Fibroblast of skin of left biceps (primary cell): ENCODE measurements around the gene QSOX2.
A peak's percentile ranks its signal among the peaks of the same experiment; 100 is the strongest.

Source experiments
- DNase-seq, 2 experiments: peaks; one replicate each; pipeline ENCODE4 v3.0.0-alpha.2; 2013; ENCODE audit warnings: low read depth in 2 of 2

Gene QSOX2

DNA sequence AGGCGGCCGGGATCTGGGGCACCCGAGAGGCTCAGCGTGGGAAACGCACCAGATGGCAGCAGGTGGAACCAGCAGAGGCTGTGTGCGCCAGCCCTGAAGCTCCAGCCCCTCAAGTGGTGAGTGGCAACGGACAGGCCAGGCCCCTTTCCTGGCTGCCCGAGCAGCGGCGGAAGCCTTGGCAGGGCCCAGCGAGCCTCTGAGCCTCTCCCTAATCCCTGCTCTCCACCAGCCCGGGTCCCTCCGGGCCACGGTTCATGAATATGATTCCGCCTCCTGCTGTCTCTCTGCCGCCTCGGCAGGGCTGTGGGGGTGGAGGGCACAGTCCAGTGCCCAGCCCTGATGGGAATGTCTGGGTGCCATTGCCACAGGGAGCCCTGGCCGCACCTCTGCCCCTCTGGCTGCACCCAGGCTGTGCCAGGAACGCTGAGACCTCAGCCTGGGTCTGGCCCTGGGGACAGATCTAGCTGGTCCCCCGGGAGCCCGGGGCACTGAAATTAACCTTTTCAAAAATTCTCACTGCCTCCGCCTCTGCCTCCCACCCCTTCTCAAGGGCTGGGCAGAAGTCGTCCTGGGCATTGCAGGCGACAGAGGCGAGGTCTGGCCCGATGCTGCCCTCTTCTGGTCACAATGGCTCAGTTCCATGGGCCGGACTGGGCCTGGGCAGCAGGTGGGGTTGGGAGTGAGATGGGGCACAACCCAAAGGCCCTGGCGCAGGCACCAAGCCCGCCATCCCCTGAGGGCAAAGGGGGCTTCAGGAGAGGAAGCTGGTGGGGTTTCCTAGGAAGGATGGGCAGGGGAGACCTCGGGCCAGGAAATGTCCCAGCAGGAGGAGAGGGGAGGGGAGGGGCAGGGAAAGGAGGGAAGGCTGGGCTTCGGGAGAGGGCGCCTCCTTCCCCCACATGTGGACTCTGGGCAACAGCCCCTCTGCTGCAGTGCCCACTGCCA is 38.0 kb upstream of the QSOX2 start:
- DNase-seq: peak; percentile 4 to 6

DNA sequence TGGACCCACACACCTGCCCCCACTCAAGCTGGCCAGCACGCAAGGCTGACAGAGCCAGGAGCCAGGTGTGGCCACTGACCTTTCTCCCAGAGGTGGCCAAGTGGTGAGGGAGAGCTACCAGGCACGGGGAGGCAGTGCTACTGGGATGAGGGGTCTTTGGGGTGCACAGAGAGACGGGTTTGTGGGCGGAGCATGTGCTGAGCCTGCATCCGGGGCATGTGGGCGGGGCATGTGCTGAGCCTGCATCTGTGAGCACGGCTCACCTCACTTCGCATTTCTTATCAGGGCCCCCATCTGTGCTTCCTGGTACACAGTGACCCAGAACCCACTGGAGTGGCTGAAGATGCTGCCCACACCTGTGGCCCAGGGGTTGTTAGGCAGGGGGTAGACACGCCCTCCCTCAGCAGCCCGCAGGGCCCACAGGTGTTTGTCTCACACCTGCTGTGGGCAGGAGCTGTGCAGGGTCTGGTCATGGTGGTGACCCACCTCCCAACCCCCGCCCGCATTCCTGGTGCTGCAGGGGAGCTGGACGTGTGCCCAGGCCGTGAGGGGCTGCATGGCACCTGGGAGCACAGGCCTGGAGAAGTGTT is 36.8 kb upstream of the QSOX2 start:
- no peak for DNase-seq

DNA sequence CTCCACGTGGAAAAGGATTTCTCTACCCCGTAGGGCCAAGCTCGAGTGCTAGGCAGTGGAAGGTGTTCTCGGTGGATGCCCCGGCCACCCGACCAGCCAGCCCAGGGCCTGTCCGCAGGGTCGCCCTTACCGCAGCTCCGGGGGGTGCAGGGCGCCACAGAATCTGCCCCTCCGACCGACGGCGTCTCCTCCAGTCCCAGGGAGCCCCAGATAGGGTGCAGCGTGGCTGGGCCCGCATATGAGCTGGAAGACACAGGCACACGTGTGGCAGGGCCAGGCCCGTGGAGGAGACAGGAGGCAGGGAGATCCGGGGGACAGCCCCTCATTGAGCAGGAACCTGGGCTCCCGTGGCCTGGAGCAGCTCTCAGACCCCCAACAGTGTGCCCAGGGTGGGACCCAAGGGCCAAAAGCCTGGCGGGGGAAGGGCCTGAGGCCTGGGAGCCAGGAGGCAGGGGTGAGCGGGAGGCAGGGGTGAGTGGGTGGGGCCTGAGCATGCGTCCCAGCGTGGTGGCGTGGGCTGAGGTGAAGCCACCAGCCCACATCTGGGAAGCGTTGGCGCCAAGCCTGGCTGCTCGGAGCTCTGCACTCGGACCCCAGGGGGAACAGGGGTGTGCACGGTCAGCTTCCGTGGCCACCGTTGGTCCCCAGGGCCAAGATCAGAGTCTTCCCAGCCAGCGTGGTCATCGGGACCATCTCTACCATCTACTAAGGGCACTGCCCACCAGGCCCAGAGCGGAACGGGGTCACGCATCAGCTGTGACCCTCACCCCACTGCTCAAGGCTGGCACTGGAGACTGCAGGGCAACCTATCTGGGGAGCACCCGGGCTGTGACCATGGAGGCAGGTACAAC is 36.0 kb upstream of the QSOX2 start:
- DNase-seq: no peak

DNA sequence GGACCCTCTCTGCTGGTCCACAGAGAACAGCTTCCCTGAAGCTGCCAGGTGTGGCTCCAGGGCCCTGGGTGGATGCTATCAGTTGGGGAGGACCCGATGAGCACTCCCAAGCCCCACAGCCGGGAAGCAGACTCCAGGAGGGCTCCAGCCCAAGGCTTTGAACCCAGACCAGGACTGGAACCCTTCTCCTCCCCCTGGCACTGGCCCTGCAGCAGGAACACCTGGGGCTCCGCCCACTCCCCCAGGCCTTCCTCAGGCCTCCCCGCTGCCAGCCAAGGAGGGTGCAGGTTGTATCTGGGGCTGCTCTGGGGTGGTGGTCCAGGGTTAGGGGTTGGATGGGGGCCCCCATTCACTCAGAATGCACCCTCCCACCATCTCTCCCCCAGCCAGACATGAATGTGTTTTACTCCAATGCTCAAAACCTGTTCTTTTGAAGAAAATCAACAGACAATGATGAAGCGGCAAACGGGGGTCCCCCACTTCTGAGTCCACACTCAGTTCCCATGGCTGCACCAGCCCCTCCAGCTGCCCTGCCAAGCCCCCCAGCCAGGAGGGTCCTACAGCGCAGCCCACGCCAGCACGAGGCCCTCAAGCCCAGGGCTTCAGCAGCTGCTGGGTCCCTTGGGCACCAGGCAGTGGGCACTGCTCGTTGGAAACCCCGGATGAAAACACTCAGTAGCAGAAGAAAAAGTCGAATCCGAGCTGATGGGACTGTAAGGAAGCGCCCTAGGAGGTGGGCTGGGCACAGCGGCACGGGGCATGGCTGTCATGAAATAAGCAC is 35.1 kb upstream of the QSOX2 start:
- DNase-seq: no peak

DNA sequence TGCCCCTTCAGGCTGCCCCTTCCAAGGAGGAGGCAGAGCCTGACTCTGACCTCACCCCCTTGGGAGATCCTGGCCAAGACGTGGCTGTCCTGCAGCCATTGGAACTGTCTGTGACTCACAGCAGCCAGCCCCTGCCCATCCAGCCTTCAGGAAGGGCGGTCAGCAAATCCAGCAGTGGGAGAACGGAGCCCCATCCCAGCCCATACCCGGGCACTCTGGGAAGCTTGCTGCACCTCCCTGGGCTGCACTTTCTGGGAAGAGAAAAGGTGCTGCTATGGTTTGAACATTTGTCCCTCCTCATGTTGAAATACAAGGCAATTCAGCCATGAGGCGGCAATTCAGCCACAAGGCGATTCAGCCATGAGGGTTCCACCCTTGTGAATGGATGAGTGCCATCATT is 33.9 kb upstream of the QSOX2 start:
- DNase-seq: no peak

DNA sequence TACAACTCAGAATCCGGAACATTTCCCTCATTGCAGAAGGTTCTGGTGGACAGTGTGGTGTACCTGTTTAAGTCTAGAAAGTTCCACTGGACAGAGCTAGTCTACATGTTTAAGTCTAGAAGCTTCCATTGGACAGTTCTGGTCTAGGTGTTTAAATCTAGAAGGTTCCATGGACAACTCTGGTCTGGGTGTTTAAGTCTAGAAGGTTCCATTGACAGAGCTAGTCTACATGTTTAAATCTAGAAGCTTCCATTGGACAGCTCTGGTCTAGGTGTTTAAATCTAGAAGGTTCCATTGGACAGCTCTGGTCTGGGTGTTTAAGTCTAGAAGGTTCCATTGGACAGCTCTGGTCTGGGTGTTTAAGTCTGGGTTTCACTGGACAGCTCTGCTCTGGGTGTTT is 33.3 kb upstream of the QSOX2 start:
- no peak for DNase-seq

DNA sequence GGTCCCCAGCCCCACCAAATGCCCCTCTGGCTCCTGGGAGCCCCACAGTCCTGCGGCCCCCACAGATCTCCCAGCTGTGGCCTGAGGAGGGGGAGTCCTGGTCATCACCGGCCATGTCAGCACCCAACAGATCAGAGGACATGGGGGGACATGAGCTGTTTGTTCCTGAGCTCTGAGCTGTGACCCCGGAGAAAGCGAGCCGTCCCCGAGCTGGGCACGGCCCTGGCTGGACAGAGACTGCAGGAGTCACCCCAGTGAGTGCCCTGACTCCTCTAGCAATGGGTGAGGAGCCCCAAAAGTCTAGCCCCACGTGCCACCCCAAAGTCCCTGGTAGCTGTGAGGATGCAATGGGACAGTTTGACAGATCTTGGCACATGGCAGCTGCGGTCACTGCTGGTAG is 32.6 kb upstream of the QSOX2 start:
- DNase-seq: no peak

DNA sequence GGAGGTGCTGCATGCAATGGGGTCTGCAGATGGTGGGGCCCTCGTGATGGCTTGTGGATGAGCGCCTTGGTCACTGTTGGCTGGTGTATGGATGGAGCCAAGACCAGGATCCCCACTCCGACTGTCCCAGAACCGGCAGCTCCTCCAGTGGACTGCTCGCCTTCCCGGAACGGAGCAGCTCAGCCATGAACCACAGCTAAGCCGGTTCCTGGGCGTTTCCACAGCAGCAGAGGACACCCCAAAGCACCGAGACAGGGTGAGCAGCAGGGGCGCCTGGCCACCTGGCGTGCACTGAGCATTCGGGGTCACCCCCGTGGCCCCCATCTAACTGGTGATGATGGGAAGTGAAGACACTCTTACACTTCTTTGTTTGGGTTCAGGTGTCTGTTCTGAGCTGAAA is 32.1 kb upstream of the QSOX2 start:
- no peak for DNase-seq

DNA sequence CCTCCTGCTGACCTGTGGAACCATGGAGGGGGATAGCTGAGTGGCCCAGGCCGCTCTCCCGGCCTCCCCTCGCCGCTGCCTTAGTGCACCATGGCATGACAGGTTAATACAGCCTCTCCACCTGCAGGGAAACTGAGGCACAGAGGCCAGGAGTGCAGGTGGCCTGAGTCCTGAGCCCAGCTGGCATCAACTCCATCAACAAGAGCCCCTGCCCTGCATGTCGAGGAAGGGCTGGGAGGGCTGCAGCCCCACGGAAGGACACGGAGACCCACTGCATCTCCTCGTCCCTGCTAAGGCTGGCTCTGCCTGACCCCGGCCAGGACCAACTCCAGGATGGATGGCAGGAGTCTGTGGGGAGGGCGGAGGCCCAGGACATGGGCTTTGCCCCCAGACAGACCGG is 31.1 kb upstream of the QSOX2 start:
- DNase-seq: no peak

DNA sequence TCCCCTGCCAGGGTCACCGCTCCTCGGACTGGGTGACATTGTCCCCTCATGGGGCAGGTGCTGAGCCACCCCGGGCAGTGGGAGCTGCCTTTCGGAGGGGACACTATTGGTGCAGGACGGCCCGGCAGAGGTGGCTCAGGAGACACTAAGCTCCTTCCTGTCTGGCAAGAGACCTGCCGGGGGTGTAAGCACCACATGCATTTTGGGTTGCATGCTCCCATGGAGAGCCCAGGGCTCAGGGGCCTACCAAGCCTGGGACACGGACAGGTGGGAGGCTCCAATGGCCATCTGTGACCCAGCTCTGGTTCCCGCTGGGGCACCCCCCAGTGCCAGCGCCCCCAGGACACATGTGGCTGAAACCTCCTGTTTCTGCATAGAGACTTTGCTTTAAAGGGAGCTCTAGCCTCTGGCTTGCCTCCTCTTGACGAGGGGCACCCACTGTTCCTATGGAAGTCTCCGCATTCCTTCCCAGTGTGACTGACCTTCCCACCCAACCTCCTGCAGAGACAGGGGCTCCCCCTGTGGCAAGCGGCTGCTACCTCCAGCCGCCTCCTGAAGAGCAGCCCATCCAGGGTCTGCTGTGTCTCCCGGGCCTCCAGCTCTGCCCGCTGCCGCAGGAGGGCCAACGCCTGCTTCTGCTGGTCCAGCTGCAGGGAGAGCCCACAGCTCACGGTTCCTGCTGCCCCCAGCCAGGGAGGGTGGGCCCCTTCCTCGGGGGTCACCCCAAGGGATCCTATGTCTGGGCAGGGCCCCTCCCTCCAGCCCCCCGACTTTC is 30.2 kb upstream of the QSOX2 start:
- no peak for DNase-seq

DNA sequence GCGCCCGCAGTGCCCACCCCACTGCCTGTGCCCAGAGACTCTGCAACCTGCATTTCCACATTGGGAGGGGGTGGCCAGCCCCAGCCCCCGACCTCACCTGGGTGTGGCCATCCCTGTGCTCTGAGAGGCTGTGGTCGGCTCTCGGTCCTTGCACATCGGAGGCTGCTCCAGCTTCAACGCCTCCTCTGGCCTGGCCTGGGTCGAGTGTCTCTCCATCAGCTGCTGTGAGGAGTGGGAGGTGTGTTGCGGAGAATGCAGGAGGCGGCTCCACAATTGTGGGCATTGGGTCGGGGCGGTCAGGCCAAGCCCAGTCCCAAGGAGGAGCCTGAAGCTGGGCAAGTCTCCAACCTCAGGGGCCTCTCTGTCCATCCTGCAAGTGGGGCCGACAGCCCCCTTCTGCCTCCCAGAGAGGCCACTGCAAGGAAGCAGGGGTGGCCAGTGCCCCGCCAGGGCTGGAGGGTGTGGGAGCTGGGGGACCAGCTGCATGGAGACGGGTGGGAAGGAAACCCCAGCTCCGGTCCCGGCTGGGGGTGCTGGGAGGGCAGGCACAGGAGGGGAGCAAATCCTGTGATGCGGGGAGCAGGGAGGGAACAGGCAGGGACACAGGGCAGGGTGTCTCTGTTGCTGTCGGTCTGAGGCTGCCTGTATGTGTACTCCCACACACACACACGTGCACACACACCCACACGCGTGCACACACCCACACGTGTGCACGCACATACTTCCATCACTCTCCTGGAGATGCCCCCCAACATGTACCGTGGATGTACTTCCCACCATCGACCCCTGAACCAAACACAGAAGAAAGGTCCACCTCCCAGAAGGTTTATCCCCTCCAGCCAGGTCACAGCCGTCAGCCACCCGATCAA is 29.4 kb upstream of the QSOX2 start:
- no peak for DNase-seq

DNA sequence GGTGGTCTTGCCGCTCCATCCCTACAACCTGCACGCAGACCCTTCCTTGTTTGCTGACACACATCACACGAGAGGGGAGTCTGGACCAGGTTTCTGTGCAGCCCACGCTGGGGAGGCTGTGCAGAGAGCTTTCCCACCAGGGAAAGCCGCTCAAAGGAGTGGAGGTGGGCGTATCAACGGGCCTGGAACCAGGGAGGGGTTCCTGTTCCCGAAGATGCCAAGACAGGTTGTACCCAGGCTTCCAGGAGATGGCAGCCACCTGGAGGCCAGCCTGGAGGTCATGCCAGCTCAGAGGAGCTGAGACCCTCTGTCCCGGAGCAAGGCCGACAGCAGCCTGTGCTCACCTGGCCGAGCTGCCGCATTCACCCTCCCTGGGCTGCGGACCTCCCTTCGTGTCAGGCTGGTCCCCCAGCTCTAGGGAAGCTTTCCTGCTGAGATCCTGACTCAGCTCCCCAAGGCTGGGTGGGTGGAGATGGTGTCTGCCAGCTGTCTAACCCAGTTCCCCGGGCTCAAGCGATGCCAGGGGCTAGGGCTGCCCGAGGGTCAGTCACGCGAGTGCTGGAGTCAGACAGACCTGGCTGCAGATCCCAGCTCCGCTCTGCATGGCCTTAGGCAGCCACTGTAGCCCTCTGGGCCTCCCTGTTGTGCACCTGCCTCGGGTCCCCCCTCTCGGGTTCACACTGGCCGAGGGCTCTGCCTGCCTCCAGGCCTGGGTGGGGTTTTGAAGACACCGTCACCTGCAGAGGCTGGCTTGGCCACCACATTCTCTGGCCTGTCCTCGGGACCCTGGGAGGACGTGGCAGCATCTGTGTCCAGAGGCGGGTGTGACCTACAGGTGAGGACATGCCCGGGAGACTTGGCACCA is 28.5 kb upstream of the QSOX2 start:
- no peak for DNase-seq

DNA sequence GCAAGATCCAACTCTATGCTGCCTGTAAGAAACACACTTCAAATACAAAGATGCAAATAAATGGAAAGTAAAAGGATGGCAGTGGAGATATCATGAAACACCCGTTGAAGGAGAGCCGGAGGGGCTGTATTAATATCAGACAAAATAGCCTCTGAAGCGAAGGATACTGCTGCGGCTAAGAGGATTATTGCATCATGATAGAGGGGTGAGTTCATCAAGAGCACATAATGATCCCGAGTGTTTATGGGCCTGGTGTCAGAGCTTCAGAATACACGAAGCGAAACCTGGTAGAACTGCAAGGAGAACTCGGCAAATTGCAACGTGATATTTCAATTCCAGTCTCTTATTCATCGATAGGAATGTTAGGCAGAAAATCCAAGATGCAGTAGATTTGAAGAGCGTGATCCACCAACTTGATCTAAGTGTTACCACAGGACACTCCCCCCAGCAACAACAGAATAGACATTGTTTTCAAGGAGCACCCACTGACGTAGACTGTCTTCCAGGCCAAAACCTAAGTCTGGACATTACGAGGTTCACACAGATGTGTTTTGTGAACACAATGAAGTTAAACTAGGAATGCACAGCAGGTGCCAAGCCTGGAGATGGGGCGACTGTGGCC is 27.7 kb upstream of the QSOX2 start:
- DNase-seq: no peak

DNA sequence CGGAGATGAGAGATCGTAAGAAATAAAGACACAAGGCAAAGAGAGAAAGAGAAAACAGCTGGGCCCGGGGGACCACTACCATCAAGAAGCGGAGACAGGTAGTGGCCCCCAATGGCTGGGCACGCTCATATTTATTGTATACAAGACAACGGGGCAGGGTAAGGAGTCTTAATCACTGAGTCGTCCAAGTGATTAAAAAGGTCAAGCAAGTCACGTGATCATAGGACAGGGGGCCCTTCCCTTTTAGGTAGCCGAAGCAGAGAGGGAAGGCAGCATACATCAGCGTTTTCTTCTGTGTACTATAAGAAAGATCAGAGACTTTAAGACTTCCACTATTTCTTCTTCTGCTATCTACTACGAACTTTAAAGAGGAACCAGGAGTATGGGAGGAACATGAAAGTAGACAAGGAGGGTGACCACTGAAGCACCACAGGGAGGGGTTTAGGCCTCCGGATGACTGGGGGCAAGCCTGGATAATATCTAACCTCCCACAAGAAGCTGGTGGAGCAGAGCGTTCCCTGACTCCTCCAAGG is 24.6 kb upstream of the QSOX2 start:
- DNase-seq: no peak

DNA sequence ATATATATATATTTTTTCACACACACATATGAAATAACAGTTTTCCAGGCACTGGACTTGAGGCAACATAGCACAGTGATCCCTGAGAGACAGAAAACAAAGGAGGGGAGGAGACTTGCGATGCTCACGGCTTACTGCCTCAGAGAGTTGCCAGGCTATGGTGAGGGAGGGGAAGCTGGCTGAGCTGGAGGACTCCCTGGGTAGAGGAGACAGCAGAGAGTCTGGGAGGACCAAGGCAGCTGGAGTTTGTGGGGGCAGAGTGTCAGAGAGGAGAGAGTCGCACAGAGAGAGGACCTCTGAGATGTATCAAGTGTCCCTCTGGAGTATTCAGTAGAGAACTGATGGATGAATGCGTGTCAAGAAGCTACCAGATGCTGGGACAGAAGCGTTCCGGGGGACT is 23.1 kb upstream of the QSOX2 start:
- DNase-seq: no peak

DNA sequence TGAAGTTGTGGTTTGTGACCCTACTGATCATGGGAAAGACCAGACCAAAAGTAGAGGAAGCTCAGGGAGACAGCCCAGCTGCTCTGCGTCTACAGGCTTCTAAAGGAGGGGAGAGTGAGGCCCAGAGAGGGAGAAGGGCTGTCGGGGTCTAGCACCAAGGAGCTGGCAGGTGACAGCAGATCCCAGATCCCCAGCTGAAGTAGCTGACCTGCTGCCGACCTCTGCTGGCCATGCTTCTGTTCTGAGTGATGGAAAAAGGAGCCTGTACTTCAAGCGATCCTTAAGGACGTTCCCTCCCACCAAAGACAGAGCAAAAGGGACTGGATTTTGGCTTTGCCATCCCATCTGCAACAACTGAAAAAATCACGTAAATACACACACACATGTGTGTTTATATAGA is 22.7 kb upstream of the QSOX2 start:
- no peak for DNase-seq

DNA sequence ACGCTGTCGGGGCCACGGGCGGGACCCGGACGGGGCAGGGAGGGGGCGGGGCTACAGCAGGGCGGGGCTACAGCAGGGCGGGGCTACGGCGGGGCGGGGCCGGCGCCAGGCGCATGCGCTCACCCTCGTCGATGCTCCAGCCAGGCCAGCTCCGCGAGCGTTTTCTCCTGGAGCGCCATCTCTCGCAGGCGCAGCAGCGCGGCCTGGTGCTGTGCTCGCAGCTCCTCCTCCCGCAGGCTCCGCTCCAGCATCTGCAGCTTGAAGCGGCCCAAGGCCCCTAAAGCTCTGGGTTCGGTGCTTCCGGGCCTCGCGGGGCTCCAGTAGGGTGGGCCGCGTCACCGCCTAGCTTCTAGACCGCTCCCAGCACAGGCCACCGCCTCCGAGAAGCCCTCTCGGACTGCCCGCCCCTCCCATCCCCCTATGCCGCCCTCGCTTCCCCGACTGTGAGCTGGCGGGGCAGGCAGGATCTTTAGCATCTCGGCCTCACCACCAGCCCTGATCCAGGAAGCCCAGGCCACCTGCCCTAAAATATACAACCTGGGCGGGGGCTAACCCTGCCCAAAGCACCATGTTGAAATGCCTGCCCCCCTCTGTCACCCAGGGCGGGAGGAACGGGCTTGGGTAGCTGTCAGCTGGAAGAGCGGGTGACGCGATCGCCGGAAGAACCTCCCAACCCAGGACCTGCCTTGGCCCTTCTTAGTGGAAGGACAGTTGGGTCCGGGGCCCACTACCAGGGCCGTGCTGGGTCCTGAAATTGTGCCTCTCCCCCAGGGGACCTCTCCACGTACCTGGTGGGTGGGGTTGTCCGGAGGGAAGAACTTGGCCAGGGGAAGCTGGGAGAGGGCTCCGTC is 21.9 kb upstream of the QSOX2 start:
- DNase-seq: peak; percentile 49 to 52
